ENCODE results near the gene PCDHGB6.
A peak's percentile ranks its signal among the peaks of the same experiment; 100 is the strongest.
"Not testable (repeated sequence)": the region's sequence is repeated elsewhere in the genome, so short reads cannot be mapped to it uniquely, and the experiment has no call there.

PCDHGB6 gene

DNA sequence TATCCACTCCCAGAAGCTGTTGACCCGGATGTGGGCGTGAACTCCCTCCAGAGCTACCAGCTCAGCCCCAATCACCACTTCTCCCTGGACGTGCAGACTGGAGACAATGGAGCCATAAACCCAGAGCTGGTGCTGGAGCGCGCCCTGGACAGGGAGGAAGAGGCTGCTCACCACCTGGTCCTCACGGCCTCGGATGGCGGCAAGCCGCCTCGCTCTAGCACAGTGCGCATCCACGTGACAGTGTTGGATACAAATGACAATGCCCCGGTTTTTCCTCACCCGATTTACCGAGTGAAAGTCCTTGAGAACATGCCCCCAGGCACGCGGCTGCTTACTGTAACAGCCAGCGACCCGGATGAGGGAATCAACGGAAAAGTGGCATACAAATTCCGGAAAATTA lies 14.6 kb upstream of the PCDHGB6 start:
- H2AFZ ChIP-seq (ENCODE audit: low read length), result no peak overlapping the region
- TF ChIP-seq, protein P1, sequence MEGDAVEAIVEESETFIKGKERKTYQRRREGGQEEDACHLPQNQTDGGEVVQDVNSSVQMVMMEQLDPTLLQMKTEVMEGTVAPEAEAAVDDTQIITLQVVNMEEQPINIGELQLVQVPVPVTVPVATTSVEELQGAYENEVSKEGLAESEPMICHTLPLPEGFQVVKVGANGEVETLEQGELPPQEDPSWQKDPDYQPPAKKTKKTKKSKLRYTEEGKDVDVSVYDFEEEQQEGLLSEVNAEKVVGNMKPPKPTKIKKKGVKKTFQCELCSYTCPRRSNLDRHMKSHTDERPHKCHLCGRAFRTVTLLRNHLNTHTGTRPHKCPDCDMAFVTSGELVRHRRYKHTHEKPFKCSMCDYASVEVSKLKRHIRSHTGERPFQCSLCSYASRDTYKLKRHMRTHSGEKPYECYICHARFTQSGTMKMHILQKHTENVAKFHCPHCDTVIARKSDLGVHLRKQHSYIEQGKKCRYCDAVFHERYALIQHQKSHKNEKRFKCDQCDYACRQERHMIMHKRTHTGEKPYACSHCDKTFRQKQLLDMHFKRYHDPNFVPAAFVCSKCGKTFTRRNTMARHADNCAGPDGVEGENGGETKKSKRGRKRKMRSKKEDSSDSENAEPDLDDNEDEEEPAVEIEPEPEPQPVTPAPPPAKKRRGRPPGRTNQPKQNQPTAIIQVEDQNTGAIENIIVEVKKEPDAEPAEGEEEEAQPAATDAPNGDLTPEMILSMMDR (conservative IDR thresholded peaks at IDR 0.05; ENCODE audit: low read length), result no peak
- no peak for TF ChIP-seq EZH2phosphoT487 (IDR thresholded peaks at IDR 0.05; ENCODE audit: borderline replicate concordance)
- H3K9me2 ChIP-seq (replicated peaks; ENCODE audit: low read depth, low read length), result no peaks in the 10 kb centered on the region
- H3K9ac ChIP-seq (ENCODE audit: low read depth, low read length, poor library complexity, severe bottlenecking), result no peak overlapping the region
- H4K20me1 ChIP-seq (ENCODE audit: insufficient read depth, low read length, poor library complexity, severe bottlenecking), result no peaks in the 10 kb centered on the region
- no peaks in the 10 kb centered on the region for H3K36me3 ChIP-seq (ENCODE audit: insufficient read depth, low read length)
- H3K4me3 ChIP-seq (ENCODE audit: low read length, poor library complexity, severe bottlenecking), result no peak overlapping the region
- H3K4me1 ChIP-seq (ENCODE audit: insufficient read depth, low read length, poor library complexity, severe bottlenecking), result no peaks in the 10 kb centered on the region
- H3K9me3 ChIP-seq (ENCODE audit: insufficient read depth, low read depth, low read length), result no peaks in the 10 kb centered on the region
- H3K27me3 ChIP-seq (ENCODE audit: insufficient read depth, low read length, poor library complexity, severe bottlenecking), result no peaks in the 10 kb centered on the region
- no peaks in the 10 kb centered on the region for H3F3A ChIP-seq (ENCODE audit: low read depth)
- H3K4me2 ChIP-seq (ENCODE audit: low read depth, low read length, poor library complexity, severe bottlenecking), result no peak overlapping the region
- H3K79me2 ChIP-seq (ENCODE audit: insufficient read depth, low read length), result no peaks in the 10 kb centered on the region

DNA sequence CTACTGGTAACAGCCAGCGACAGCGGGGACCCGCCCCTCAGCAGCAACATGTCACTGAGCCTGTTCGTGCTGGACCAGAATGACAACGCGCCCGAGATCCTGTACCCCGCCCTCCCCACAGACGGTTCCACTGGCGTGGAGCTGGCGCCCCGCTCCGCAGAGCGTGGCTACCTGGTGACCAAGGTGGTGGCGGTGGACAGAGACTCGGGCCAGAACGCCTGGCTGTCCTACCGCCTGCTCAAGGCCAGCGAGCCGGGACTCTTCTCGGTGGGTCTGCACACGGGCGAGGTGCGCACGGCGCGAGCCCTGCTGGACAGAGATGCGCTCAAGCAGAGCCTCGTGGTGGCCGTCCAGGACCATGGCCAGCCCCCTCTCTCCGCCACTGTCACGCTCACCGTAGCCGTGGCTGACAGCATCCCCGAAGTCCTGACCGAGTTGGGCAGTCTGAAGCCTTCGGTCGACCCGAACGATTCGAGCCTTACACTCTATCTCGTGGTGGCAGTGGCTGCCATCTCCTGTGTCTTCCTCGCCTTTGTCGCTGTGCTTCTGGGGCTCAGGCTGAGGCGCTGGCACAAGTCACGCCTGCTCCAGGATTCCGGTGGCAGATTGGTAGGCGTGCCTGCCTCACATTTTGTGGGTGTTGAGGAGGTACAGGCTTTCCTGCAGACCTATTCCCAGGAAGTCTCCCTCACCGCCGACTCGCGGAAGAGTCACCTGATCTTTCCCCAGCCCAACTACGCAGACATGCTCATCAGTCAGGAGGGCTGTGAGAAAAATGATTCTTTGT lies 13.2 kb upstream of the PCDHGB6 start:
- H2AFZ ChIP-seq (ENCODE audit: low read length); H3K9me3 ChIP-seq (ENCODE audit: insufficient read depth, low read depth, low read length): not testable (repeated sequence)

DNA sequence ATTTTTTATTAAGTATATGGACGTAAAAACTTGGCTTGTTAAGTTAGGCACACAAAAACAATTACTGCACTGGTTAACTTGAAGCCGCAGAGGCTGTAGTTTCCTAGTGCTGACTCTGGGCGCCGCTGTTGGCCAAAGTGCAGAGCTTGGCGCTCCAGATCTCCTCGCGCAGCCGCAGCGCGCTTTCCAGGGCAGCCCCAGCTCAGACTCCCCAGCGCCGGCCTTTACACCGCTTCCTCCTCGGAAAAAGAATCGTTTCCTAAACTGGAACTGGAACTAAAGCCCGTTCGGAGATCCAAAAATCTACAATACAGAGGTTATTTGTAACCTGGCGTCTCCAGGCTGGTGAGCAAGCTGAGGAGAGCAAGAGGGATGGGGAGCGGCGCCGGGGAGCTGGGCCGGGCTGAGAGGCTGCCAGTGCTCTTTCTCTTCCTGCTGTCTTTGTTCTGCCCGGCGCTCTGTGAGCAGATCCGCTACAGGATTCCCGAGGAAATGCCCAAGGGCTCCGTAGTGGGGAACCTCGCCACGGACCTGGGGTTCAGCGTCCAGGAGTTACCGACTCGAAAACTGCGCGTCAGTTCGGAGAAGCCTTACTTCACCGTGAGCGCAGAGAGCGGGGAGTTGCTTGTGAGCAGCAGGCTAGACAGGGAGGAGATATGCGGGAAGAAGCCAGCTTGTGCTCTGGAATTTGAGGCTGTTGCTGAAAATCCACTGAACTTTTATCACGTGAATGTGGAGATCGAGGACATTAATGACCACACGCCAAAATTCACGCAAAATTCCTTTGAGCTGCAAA lies 9.9 kb upstream of the PCDHGB6 start, which contains the start of gene PCDHGB5:
Gene PCDHGB5, plus strand, starts transcription at position 192 of the 796 bp plus-strand sequence. Its CDS starts 181 bp downstream, at position 373.
- not testable (repeated sequence) for H3K9me2 ChIP-seq (replicated peaks; ENCODE audit: low read depth, low read length); H3F3A ChIP-seq (ENCODE audit: low read depth); H3K36me3 ChIP-seq (ENCODE audit: insufficient read depth, low read length); H3K4me2 ChIP-seq (ENCODE audit: low read depth, low read length, poor library complexity, severe bottlenecking); H4K20me1 ChIP-seq (ENCODE audit: insufficient read depth, low read length, poor library complexity, severe bottlenecking); H3K9ac ChIP-seq (ENCODE audit: low read depth, low read length, poor library complexity, severe bottlenecking); H3K27me3 ChIP-seq (ENCODE audit: insufficient read depth, low read length, poor library complexity, severe bottlenecking); H3K4me1 ChIP-seq (ENCODE audit: insufficient read depth, low read length, poor library complexity, severe bottlenecking); H3K9me3 ChIP-seq (ENCODE audit: insufficient read depth, low read depth, low read length); H2AFZ ChIP-seq (ENCODE audit: low read length); H3K79me2 ChIP-seq (ENCODE audit: insufficient read depth, low read length); H3K4me3 ChIP-seq (ENCODE audit: low read length, poor library complexity, severe bottlenecking)
- TF ChIP-seq, protein P1 (conservative IDR thresholded peaks at IDR 0.05; ENCODE audit: low read length), result 0 out of 2 replicates have a peak, but pooled peaks have one; percentile 8

More for the DNA sequence above, 13.2 kb upstream of the PCDHGB6 start:
- H3K79me2 ChIP-seq (ENCODE audit: insufficient read depth, low read length); H3K9me2 ChIP-seq (replicated peaks; ENCODE audit: low read depth, low read length); H3K27me3 ChIP-seq (ENCODE audit: insufficient read depth, low read length, poor library complexity, severe bottlenecking); H3K36me3 ChIP-seq (ENCODE audit: insufficient read depth, low read length); H3K4me2 ChIP-seq (ENCODE audit: low read depth, low read length, poor library complexity, severe bottlenecking); H3F3A ChIP-seq (ENCODE audit: low read depth); H3K4me1 ChIP-seq (ENCODE audit: insufficient read depth, low read length, poor library complexity, severe bottlenecking); H4K20me1 ChIP-seq (ENCODE audit: insufficient read depth, low read length, poor library complexity, severe bottlenecking); H3K4me3 ChIP-seq (ENCODE audit: low read length, poor library complexity, severe bottlenecking); H3K9ac ChIP-seq (ENCODE audit: low read depth, low read length, poor library complexity, severe bottlenecking): not testable (repeated sequence)

Measured in Loucy (cell line).